HCT116 (cell line): ENCODE measurements around the gene LRRC4. TPM values are rescaled to one million over a fixed set of nuclear protein-coding genes. Genes with fewer than 3 reads are reported as not detected.

ENCODE experiments used
- ATAC-seq: fragments of 200-7000 bp; cut with Tn5 transposase; 2 replicates; pipeline ENCODE4 v1.9.1; 2020; ENCODE audit warnings: mild to moderate bottlenecking, moderate library complexity
- BruUV-seq: library from RNA; stranded (reverse); fragments of 400-500 nt; replicated peaks from 2 replicates; lab custom pipeline; 2021; lab: Mats Ljungman, UMichigan
- CTCF ChIA-PET: fragments of 300-600 bp; sonication (Branson Sonifier 250); formaldehyde crosslinking; loops from one replicate; lab custom pipeline; 2021; ENCODE audit warnings: antibody characterized with exemption; lab: Charles Lee
- POLR2A ChIA-PET: fragments of 300-600, 350-600 bp; sonication (Branson Sonifier 250); formaldehyde crosslinking; loops from one replicate; lab custom pipeline; 2021; ENCODE audit warnings: antibody characterized with exemption; lab: Charles Lee
- RAD21 ChIA-PET, 2 experiments: fragments of 300-600 bp; sonication (Branson Sonifier 250); formaldehyde crosslinking; loops; one replicate each; lab custom pipeline; 2023; ENCODE audit warnings: low total read pairs in 2 of 2; ENCODE audit not compliant: uncharacterized antibody in 2 of 2, unreplicated experiment in 2 of 2, low non-redundant PET in 1 of 2; lab: Charles Lee
- DNase-seq: peaks from one replicate; pipeline ENCODE4 v3.0.0-alpha.2; 2010; ENCODE audit warnings: low read depth, low spot score
- H2AFZ ChIP-seq: fragments of 200-600 bp; shearing (Covaris generic), sonication (generic); 2 replicates; pipeline ENCODE4 v1.6.1; 2017; ENCODE audit warnings: low read depth, mixed run types, mixed read lengths, antibody characterized with exemption, low read length; ENCODE audit not compliant: poor library complexity, severe bottlenecking
- H3K27ac ChIP-seq: 2 replicates; pipeline ENCODE4 v1.5.1; 2012; ENCODE audit warnings: low read depth, low read length
- H3K27me3 ChIP-seq: fragments of 200-600 bp; sonication (generic); 2 replicates; pipeline ENCODE4 v1.6.1; 2016; ENCODE audit warnings: mixed run types, low read length, mixed read lengths; ENCODE audit not compliant: insufficient read depth
- H3K36me3 ChIP-seq, 2 experiments: fragments of 200-500 bp in 1 of 2; fragments of 200-600 bp in 1 of 2; sonication (Bioruptor generic) in 1 of 2; sonication (generic) in 1 of 2; 2 replicates each; pipeline versions ENCODE4 v1.5.1 to v1.6.1; 2014 to 2016; ENCODE audit warnings: low read length in 2 of 2, inconsistent platforms in 1 of 2, mixed read lengths in 1 of 2, mixed run types in 1 of 2; ENCODE audit not compliant: insufficient read depth in 2 of 2, control insufficient read depth in 1 of 2
- H3K4me1 ChIP-seq, 2 experiments: fragments of 200-600 bp in 1 of 2; sonication (generic) in 1 of 2; 2 replicates each; pipeline versions ENCODE4 v1.5.1 to v1.6.1; 2012 to 2017; ENCODE audit warnings: low read length in 2 of 2, inconsistent platforms in 1 of 2, mild to moderate bottlenecking in 1 of 2, mixed read lengths in 1 of 2, mixed run types in 1 of 2, moderate library complexity in 1 of 2; ENCODE audit not compliant: insufficient read depth in 2 of 2, control insufficient read depth in 1 of 2
- H3K4me2 ChIP-seq: fragments of 200-600 bp; sonication (generic); 2 replicates; pipeline ENCODE4 v1.6.1; 2017; ENCODE audit warnings: mixed run types, low read length, mixed read lengths
- H3K4me3 ChIP-seq, 2 experiments: fragments of 200-600 bp in 1 of 2; sonication (generic) in 1 of 2; replicated peaks in 1 of 2; 2 replicates each; pipeline ENCODE4 v1.5.1; 2011 to 2016; ENCODE audit warnings: low read length in 2 of 2, control low read depth in 1 of 2, low read depth in 1 of 2, mild to moderate bottlenecking in 1 of 2, mixed read lengths in 1 of 2, mixed run types in 1 of 2
- H3K79me2 ChIP-seq: fragments of 200-600 bp; sonication (generic); 2 replicates; pipeline ENCODE4 v1.6.1; 2017; ENCODE audit warnings: mild to moderate bottlenecking, mixed run types, low read length, moderate library complexity, mixed read lengths; ENCODE audit not compliant: insufficient read depth
- H3K9ac ChIP-seq: fragments of 200-600 bp; sonication (generic); 2 replicates; pipeline ENCODE4 v1.6.1; 2016; ENCODE audit warnings: low read length, mixed read lengths
- H3K9me2 ChIP-seq: fragments of 200-600 bp; sonication (generic), shearing (Covaris generic); 2 replicates; pipeline ENCODE4 v1.6.1; 2017; ENCODE audit warnings: mixed run types, mild to moderate bottlenecking, moderate library complexity; ENCODE audit not compliant: insufficient read depth
- H3K9me3 ChIP-seq, 2 experiments: fragments of 200-500 bp in 1 of 2; fragments of 200-600 bp in 1 of 2; sonication (Bioruptor generic) in 1 of 2; sonication (generic) in 1 of 2; 2 replicates each; pipeline ENCODE4 v1.6.1; 2014 to 2017; ENCODE audit warnings: low read length in 2 of 2, mixed read lengths in 2 of 2, inconsistent platforms in 1 of 2, low read depth in 1 of 2, mild to moderate bottlenecking in 1 of 2, mixed run types in 1 of 2, moderate library complexity in 1 of 2; ENCODE audit not compliant: control insufficient read depth in 1 of 2, insufficient read depth in 1 of 2
- H4K20me1 ChIP-seq: fragments of 200-600 bp; sonication (generic), shearing (Covaris generic); 2 replicates; pipeline ENCODE4 v1.6.1; 2017; ENCODE audit warnings: mixed run types, mild to moderate bottlenecking, moderate library complexity; ENCODE audit not compliant: insufficient read depth
- ATF3 ChIP-seq: IDR thresholded peaks from 2 replicates; pipeline ENCODE4 v1.6.1; 2012
- CBX3 ChIP-seq: IDR thresholded peaks from 2 replicates; pipeline ENCODE4 v1.6.1; 2012; ENCODE audit warnings: low read depth
- CTCF ChIP-seq, 3 experiments: fragments of 200-600 bp in 1 of 3; sonication (generic) in 1 of 3; IDR thresholded peaks in 2 of 3; conservative IDR thresholded peaks in 1 of 3; 2 replicates each; pipeline ENCODE4 v1.5.1; 2012 to 2017; ENCODE audit warnings: low read depth in 2 of 3, low read length in 2 of 3, antibody characterized with exemption in 1 of 3, borderline replicate concordance in 1 of 3, control low read depth in 1 of 3, mild to moderate bottlenecking in 1 of 3, mixed read lengths in 1 of 3, mixed run types in 1 of 3, moderate library complexity in 1 of 3; ENCODE audit not compliant: insufficient read depth in 1 of 3
- EGR1 ChIP-seq: IDR thresholded peaks from 2 replicates; pipeline ENCODE4 v1.6.1; 2012; ENCODE audit warnings: low read depth
- EZH2 ChIP-seq: fragments of 200-600 bp; sonication (generic); IDR thresholded peaks from 2 replicates; pipeline ENCODE4 v1.6.1; 2017; ENCODE audit warnings: antibody characterized with exemption, mixed run types
- POLR2A ChIP-seq: IDR thresholded peaks from 2 replicates; pipeline ENCODE4 v1.7.0; 2011; ENCODE audit warnings: borderline replicate concordance; ENCODE audit not compliant: insufficient read depth, insufficient read length; ENCODE audit errors: extremely low read depth
- POLR2AphosphoS5 ChIP-seq: IDR thresholded peaks from 2 replicates; pipeline ENCODE4 v1.6.1; 2011; ENCODE audit warnings: mild to moderate bottlenecking, low read depth, low read length, moderate library complexity
- SIN3A ChIP-seq: IDR thresholded peaks from 2 replicates; pipeline ENCODE4 v1.6.1; 2012; ENCODE audit warnings: low read depth
- SRF ChIP-seq: IDR thresholded peaks from 2 replicates; pipeline ENCODE4 v1.6.1; 2012; ENCODE audit warnings: low read depth
- YY1 ChIP-seq: IDR thresholded peaks from 2 replicates; pipeline ENCODE4 v1.6.1; 2011; ENCODE audit warnings: low read length, low read depth, moderate library complexity, mild to moderate bottlenecking; ENCODE audit not compliant: insufficient replicate concordance; ENCODE audit errors: extremely low read depth
- ZFX ChIP-seq: fragments of 450-650 bp; IDR thresholded peaks from 2 replicates; pipeline ENCODE4 v1.6.1; 2017
- intact Hi-C: fragments of 100-400 bp; cut with micrococcal nuclease; formaldehyde crosslinking; loops from 2 replicates; pipeline ENCODE4 v1.10.0; 2022
- total RNA-seq: library from RNA; stranded (reverse); gene quantifications from one replicate; pipeline ENCODE4 v1.2.1, GENCODE V29; 2021; ENCODE audit not compliant: unreplicated experiment

Gene LRRC4
- total RNA-seq, 1 experiment from 2014 or later: not detected

- ATAC-seq (no peak), DNase-seq (no peak)
- no peak overlapping the region for H3K9ac ChIP-seq
- H3K9me3 ChIP-seq: no peaks in the 10 kb centered on the region
- peaks cover 0 to 48% of the 10 kb centered on the region in 2 experiments; a peak in 2 of 4 replicates for H3K4me1 ChIP-seq
- TF ChIP-seq CTCF (IDR thresholded peaks at IDR 0.05 in 2 of 3, conservative IDR thresholded peaks at IDR 0.05 in 1 of 3; ENCODE audit: borderline replicate concordance in 1 of 3, insufficient read depth in 1 of 3, low read depth in 2 of 3, low read length in 2 of 3) (no peak), EGR1 (no peak), POLR2A (no peak), YY1 (no peak), ATF3 (no peak), SIN3A (no peak), EZH2 (no peak), POLR2AphosphoS5 (no peak), CBX3 (no peak), ZFX (no peak), SRF (no peak)
- no peak overlapping the region for H3K4me3 ChIP-seq
- no peak overlapping the region for H3K27ac ChIP-seq
- BruUV-seq: no TSS peak
- CTCF ChIA-PET: interaction anchor here (0.9 kb wide), 1 partner anchor 8 kb away, joined by 3 read pairs; no protein-coding TSS in a partner anchor
- H3K79me2 ChIP-seq: 0 out of 2 replicates have a peak, but pooled peaks cover 3% of the 10 kb centered on the region
- H4K20me1 ChIP-seq: no peaks in the 10 kb centered on the region
- RAD21 ChIA-PET: no interaction called here
- H3K9me2 ChIP-seq: no peaks in the 10 kb centered on the region
- 0 out of 4 replicates have a peak, but pooled peaks cover 0 to 4% of the 10 kb centered on the region in 2 experiments for H3K36me3 ChIP-seq
- intact Hi-C loops: loop anchor here (10.0 kb wide), 1 partner anchor 319 kb away; no protein-coding TSS in a partner anchor
- no peak overlapping the region for H2AFZ ChIP-seq
- POLR2A ChIA-PET: no interaction called here
- H3K4me2 ChIP-seq: no peak overlapping the region
- no peaks in the 10 kb centered on the region for H3K27me3 ChIP-seq
Measured at GRCh38 chr7:128024151-128024550, 7.1 kb downstream of the LRRC4 start.
